SK-N-SH (cell line): ENCODE measurements around the gene MAP3K7CL. TPM values are rescaled to one million over a fixed set of nuclear protein-coding genes. Genes with fewer than 3 reads are reported as not detected.
A peak's percentile ranks its signal among the peaks of the same experiment; 100 is the strongest.

Experiments
- CTCF ChIA-PET: fragments of 300-600, 350-600 bp; formaldehyde crosslinking; extraction: SDS; loops from one replicate; lab custom pipeline; 2021; lab: Yijun Ruan, JAX
- POLR2A ChIA-PET: fragments of 350-600 bp; sonication (Branson Sonifier 250); formaldehyde crosslinking; extraction: SDS; loops from one replicate; lab custom pipeline; 2020; ENCODE audit warnings: antibody characterized with exemption, inconsistent platforms; lab: Yijun Ruan, JAX
- DNase-seq: peaks from one replicate; pipeline ENCODE4 v3.0.0; 2012
- H2AFZ ChIP-seq: fragments of 200-600 bp; sonication (generic); 2 replicates; pipeline ENCODE4 v1.8.1; 2016; ENCODE audit warnings: antibody characterized with exemption, mild to moderate bottlenecking, low read depth
- H3F3A ChIP-seq: fragments of 200-600 bp; sonication (generic); replicated peaks from 2 replicates; pipeline ENCODE3; 2016; ENCODE audit warnings: antibody characterized with exemption, mild to moderate bottlenecking; ENCODE audit not compliant: insufficient read depth
- H3K27ac ChIP-seq, 2 experiments: fragments of 200-500 bp in 1 of 2; fragments of 200-600 bp in 1 of 2; sonication (Bioruptor generic) in 1 of 2; sonication (generic), shearing (Covaris generic) in 1 of 2; 2 replicates each; pipeline versions ENCODE4 v1.5.1 to v1.6.1; 2014 to 2016; ENCODE audit warnings: low read depth in 2 of 2, inconsistent platforms in 1 of 2, low read length in 1 of 2, mild to moderate bottlenecking in 1 of 2, mixed read lengths in 1 of 2
- H3K27me3 ChIP-seq: fragments of 200-600 bp; sonication (generic), shearing (Covaris generic); 2 replicates; pipeline ENCODE4 v1.6.1; 2016; ENCODE audit warnings: mixed run types; ENCODE audit not compliant: insufficient read depth
- H3K36me3 ChIP-seq, 2 experiments: fragments of 200-500 bp in 1 of 2; fragments of 200-600 bp in 1 of 2; sonication (Bioruptor generic) in 1 of 2; sonication (generic) in 1 of 2; replicated peaks in 1 of 2; 2 replicates each; pipeline versions ENCODE3 to v1.5.1; 2014 to 2016; ENCODE audit warnings: low read length in 1 of 2, mild to moderate bottlenecking in 1 of 2; ENCODE audit not compliant: insufficient read depth in 2 of 2, control insufficient read depth in 1 of 2
- H3K4me1 ChIP-seq, 2 experiments: fragments of 200-500 bp in 1 of 2; fragments of 200-600 bp in 1 of 2; sonication (Bioruptor generic) in 1 of 2; sonication (generic), shearing (Covaris generic) in 1 of 2; 2 replicates each; pipeline versions ENCODE4 v1.5.1 to v1.6.1; 2014 to 2016; ENCODE audit warnings: low read depth in 1 of 2, low read length in 1 of 2, mixed run types in 1 of 2; ENCODE audit not compliant: insufficient read depth in 2 of 2, control insufficient read depth in 1 of 2
- H3K4me2 ChIP-seq: fragments of 200-600 bp; sonication (generic), shearing (Covaris generic); 2 replicates; pipeline ENCODE4 v1.6.1; 2017; ENCODE audit warnings: mixed run types
- H3K4me3 ChIP-seq, 2 experiments: fragments of 200-500 bp in 1 of 2; fragments of 200-600 bp in 1 of 2; sonication (Bioruptor generic) in 1 of 2; sonication (generic), shearing (Covaris generic) in 1 of 2; 2 replicates each; pipeline versions ENCODE4 v1.5.1 to v1.8.1; 2014 to 2016; ENCODE audit warnings: low read depth in 2 of 2, inconsistent platforms in 1 of 2, low read length in 1 of 2, mild to moderate bottlenecking in 1 of 2, mixed read lengths in 1 of 2, moderate library complexity in 1 of 2
- H3K79me2 ChIP-seq: fragments of 200-600 bp; sonication (generic); 2 replicates; pipeline ENCODE4 v1.8.1; 2017; ENCODE audit warnings: mild to moderate bottlenecking; ENCODE audit not compliant: insufficient read depth
- H3K9ac ChIP-seq: fragments of 200-600 bp; sonication (generic); 2 replicates; pipeline ENCODE4 v1.6.1; 2017; ENCODE audit warnings: mixed run types
- H3K9me2 ChIP-seq: fragments of 200-600 bp; sonication (generic); 2 replicates; pipeline ENCODE4 v1.6.1; 2017; ENCODE audit warnings: mixed run types
- H3K9me3 ChIP-seq: fragments of 200-600 bp; sonication (generic); 2 replicates; pipeline ENCODE4 v1.6.1; 2017; ENCODE audit warnings: mixed run types, mild to moderate bottlenecking, moderate library complexity
- H4K20me1 ChIP-seq: fragments of 200-600 bp; sonication (generic); 2 replicates; pipeline ENCODE4 v1.6.1; 2017; ENCODE audit warnings: mild to moderate bottlenecking, mixed run types; ENCODE audit not compliant: insufficient read depth
- CHD2 ChIP-seq: fragments of 150-350 bp; IDR thresholded peaks from 2 replicates; pipeline ENCODE4 v1.6.1; 2018; ENCODE audit warnings: low read length; ENCODE audit not compliant: partially characterized antibody
- ELF1 ChIP-seq: IDR thresholded peaks from 2 replicates; pipeline ENCODE4 v1.4.0; 2012
- EP300 ChIP-seq, 2 experiments: IDR thresholded peaks; 2 replicates each; pipeline versions ENCODE4 v1.4.0 to v1.6.1; 2012; ENCODE audit warnings: borderline replicate concordance in 1 of 2, low read depth in 1 of 2, low read length in 1 of 2
- EZH2phosphoT487 ChIP-seq: fragments of 200-600 bp; sonication (generic); IDR thresholded peaks from 2 replicates; pipeline ENCODE4 v1.6.1; 2017; ENCODE audit warnings: low read depth, mixed run types, mild to moderate bottlenecking, antibody characterized with exemption, moderate library complexity, borderline replicate concordance
- FOSL2 ChIP-seq: IDR thresholded peaks from 2 replicates; pipeline ENCODE4 v1.4.0; 2012; ENCODE audit warnings: low read depth, mild to moderate bottlenecking, moderate library complexity, borderline replicate concordance
- FOXJ3 ChIP-seq: sonication (generic); formaldehyde crosslinking; IDR thresholded peaks from 2 replicates; pipeline ENCODE4 v1.5.1; 2020; ENCODE audit warnings: mild to moderate bottlenecking, missing genetic modification reagents
- GABPA ChIP-seq: IDR thresholded peaks from 2 replicates; pipeline ENCODE4 v1.4.0; 2012; ENCODE audit warnings: low read depth, mild to moderate bottlenecking
- MEF2A ChIP-seq: IDR thresholded peaks from 2 replicates; pipeline ENCODE4 v1.4.0; 2012; ENCODE audit warnings: low read depth, borderline replicate concordance
- MXI1 ChIP-seq: IDR thresholded peaks from 2 replicates; pipeline ENCODE4 v1.6.1; 2012; ENCODE audit warnings: mild to moderate bottlenecking, low read depth, low read length, improper control_type of control experiment
- NRF1 ChIP-seq: IDR thresholded peaks from 2 replicates; pipeline ENCODE4 v1.6.1; 2012; ENCODE audit warnings: low read depth, mild to moderate bottlenecking, low read length
- POLR2AphosphoS5 ChIP-seq: IDR thresholded peaks from 2 replicates; pipeline ENCODE4 v1.6.1; 2012; ENCODE audit warnings: low read depth, low read length
- RFX5 ChIP-seq: IDR thresholded peaks from 2 replicates; pipeline ENCODE4 v1.6.1; 2012; ENCODE audit warnings: mild to moderate bottlenecking, improper control_type of control experiment, low read length
- SIN3A ChIP-seq: IDR thresholded peaks from 2 replicates; pipeline ENCODE4 v1.6.1; 2012; ENCODE audit warnings: low read depth, mild to moderate bottlenecking, low read length, moderate library complexity, borderline replicate concordance
- SMC3 ChIP-seq: IDR thresholded peaks from 2 replicates; pipeline ENCODE4 v1.6.1; 2012; ENCODE audit warnings: low read depth, low read length, improper control_type of control experiment
- TAF1 ChIP-seq: IDR thresholded peaks from 2 replicates; pipeline ENCODE4 v1.6.1; 2012; ENCODE audit warnings: low read depth, mild to moderate bottlenecking, low read length, moderate library complexity, borderline replicate concordance
- TEAD4 ChIP-seq: IDR thresholded peaks from 2 replicates; pipeline ENCODE4 v1.4.0; 2012; ENCODE audit warnings: mild to moderate bottlenecking, borderline replicate concordance; ENCODE audit not compliant: insufficient read depth
- WGBS: methylation state at CpG from one replicate; pipeline ENCODE4 v1.1.6; 2017; ENCODE audit warnings: low lambda C conversion rate; 5-methylcytosine and 5-hydroxymethylcytosine counted together
- polyA plus RNA-seq, 3 experiments: library from polyadenylated mRNA; depleted of rRNA; stranded (reverse); fragments of >200 nt; gene quantifications; 2 replicates each; pipeline ENCODE4 v1.2.3, GENCODE V29; 2012
- TF ChIP-seq, protein P1 (sequence below): fragments of 200-600 bp; sonication (generic); IDR thresholded peaks from 2 replicates; pipeline ENCODE4 v1.6.1; 2017; ENCODE audit warnings: antibody characterized with exemption, mild to moderate bottlenecking, moderate library complexity
- TF ChIP-seq, protein P2 (sequence below): IDR thresholded peaks from 2 replicates; pipeline ENCODE4 v1.4.0; 2012; ENCODE audit warnings: low read depth, borderline replicate concordance
- TF ChIP-seq, protein P3 (sequence below): IDR thresholded peaks from 2 replicates; pipeline ENCODE4; 2012
- TF ChIP-seq, protein P4 (sequence below): IDR thresholded peaks from 2 replicates; pipeline ENCODE4 v1.6.1; 2012; ENCODE audit warnings: mild to moderate bottlenecking, low read depth, low read length, moderate library complexity

The MAP3K7CL gene
- polyA plus RNA-seq, 1 of the 3 experiments (the other 2 are of a cell fraction), result 2.3 TPM

DNA sequence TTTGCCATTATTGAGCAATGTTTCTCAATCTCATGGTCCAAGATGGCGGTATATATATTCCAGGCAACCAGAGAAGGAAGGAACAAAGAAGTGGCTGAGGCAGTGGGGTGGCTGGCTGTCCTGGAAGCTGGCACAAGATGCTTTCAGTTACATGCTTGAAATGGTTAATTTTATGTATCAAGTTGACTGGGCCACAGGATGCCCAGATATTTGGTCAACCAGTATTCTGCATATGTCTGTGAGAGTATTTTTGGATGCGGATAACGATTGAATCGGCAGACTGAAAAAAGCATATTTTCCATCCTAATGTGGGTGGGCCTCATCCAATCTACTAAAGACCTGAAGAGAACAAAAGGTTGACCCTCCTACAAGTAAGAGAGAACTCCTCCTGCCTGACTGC lies 55.2 kb downstream of the MAP3K7CL start:
- Histone ChIP-seq H3K36me3 (peaks cover 0 to 4% of the 10 kb centered on the region in 2 experiments), H3K4me2 (no peak overlapping the region), H2AFZ (no peak overlapping the region), H3K9ac (no peak overlapping the region), H4K20me1 (no peaks in the 10 kb centered on the region), H3K4me1 (peaks cover 0 to 31% of the 10 kb centered on the region in 2 experiments; a peak in 2 of 4 replicates), H3K4me3 (no peak overlapping the region), H3K79me2 (peaks cover 7% of the 10 kb centered on the region; the same call in 1 of the 2 replicates), H3K9me3 (no peaks in the 10 kb centered on the region), H3K9me2 (no peaks in the 10 kb centered on the region), H3K27me3 (no peaks in the 10 kb centered on the region), H3K27ac (peak overlapping the region in 1 of 2 experiments; percentile 21; a peak in 1 of 4 replicates), H3F3A (peaks cover 55% of the 10 kb centered on the region)
- WGBS, result 91% methylated on average over 4 of the region's 4 CpGs
- CTCF ChIA-PET, result interaction anchor here (1.6 kb wide), 1 partner anchor 12 kb away, joined by 3 read pairs; no protein-coding TSS in a partner anchor
- POLR2A ChIA-PET, result no interaction called here
- TF ChIP-seq, protein P1, sequence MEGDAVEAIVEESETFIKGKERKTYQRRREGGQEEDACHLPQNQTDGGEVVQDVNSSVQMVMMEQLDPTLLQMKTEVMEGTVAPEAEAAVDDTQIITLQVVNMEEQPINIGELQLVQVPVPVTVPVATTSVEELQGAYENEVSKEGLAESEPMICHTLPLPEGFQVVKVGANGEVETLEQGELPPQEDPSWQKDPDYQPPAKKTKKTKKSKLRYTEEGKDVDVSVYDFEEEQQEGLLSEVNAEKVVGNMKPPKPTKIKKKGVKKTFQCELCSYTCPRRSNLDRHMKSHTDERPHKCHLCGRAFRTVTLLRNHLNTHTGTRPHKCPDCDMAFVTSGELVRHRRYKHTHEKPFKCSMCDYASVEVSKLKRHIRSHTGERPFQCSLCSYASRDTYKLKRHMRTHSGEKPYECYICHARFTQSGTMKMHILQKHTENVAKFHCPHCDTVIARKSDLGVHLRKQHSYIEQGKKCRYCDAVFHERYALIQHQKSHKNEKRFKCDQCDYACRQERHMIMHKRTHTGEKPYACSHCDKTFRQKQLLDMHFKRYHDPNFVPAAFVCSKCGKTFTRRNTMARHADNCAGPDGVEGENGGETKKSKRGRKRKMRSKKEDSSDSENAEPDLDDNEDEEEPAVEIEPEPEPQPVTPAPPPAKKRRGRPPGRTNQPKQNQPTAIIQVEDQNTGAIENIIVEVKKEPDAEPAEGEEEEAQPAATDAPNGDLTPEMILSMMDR, result no peak
- no peak for TF ChIP-seq TAF1
- TF ChIP-seq, protein P2, sequence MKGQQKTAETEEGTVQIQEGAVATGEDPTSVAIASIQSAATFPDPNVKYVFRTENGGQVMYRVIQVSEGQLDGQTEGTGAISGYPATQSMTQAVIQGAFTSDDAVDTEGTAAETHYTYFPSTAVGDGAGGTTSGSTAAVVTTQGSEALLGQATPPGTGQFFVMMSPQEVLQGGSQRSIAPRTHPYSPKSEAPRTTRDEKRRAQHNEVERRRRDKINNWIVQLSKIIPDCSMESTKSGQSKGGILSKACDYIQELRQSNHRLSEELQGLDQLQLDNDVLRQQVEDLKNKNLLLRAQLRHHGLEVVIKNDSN, result no peak
- TF ChIP-seq POLR2AphosphoS5, result no peak
- TF ChIP-seq TEAD4, result no peak
- TF ChIP-seq MEF2A, result no peak
- no peak for TF ChIP-seq GABPA
- TF ChIP-seq SIN3A, result no peak
- TF ChIP-seq CHD2, result no peak
- DNase-seq, result no peak

DNA sequence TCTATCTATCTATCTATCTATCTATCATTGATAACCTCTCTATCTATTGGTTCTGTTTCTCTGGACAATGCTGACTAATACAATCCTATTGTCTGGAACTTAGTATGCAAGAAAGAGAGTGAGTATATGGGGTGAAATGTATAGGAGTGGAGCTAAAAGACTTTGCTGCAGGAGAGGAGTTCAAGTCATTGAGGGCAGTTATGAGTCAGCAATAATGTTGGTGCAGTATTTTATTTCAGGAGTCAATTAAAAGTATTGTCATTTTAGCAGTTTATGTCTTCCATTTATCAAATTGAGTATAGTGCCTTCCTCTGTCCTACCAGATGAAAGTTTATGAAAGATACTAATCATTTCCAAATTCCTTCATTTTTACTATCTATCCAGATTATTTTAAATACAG lies 55.8 kb downstream of the MAP3K7CL start:
- POLR2A ChIA-PET, result no interaction called here
- TF ChIP-seq, protein P3, sequence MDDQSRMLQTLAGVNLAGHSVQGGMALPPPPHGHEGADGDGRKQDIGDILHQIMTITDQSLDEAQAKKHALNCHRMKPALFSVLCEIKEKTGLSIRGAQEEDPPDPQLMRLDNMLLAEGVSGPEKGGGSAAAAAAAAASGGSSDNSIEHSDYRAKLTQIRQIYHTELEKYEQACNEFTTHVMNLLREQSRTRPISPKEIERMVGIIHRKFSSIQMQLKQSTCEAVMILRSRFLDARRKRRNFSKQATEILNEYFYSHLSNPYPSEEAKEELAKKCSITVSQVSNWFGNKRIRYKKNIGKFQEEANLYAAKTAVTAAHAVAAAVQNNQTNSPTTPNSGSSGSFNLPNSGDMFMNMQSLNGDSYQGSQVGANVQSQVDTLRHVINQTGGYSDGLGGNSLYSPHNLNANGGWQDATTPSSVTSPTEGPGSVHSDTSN, result no peak
- TF ChIP-seq, protein P2, result no peak
- TF ChIP-seq EZH2phosphoT487 (no peak), EP300 (IDR thresholded peaks at IDR 0.05; ENCODE audit: borderline replicate concordance in 1 of 2, low read depth in 1 of 2, low read length in 1 of 2) (no peak), NRF1 (no peak), FOXJ3 (CRISPR knock-in tag) (no peak), ELF1 (no peak), FOSL2 (no peak), RFX5 (no peak), MXI1 (no peak), SMC3 (no peak)
- TF ChIP-seq, protein P4, sequence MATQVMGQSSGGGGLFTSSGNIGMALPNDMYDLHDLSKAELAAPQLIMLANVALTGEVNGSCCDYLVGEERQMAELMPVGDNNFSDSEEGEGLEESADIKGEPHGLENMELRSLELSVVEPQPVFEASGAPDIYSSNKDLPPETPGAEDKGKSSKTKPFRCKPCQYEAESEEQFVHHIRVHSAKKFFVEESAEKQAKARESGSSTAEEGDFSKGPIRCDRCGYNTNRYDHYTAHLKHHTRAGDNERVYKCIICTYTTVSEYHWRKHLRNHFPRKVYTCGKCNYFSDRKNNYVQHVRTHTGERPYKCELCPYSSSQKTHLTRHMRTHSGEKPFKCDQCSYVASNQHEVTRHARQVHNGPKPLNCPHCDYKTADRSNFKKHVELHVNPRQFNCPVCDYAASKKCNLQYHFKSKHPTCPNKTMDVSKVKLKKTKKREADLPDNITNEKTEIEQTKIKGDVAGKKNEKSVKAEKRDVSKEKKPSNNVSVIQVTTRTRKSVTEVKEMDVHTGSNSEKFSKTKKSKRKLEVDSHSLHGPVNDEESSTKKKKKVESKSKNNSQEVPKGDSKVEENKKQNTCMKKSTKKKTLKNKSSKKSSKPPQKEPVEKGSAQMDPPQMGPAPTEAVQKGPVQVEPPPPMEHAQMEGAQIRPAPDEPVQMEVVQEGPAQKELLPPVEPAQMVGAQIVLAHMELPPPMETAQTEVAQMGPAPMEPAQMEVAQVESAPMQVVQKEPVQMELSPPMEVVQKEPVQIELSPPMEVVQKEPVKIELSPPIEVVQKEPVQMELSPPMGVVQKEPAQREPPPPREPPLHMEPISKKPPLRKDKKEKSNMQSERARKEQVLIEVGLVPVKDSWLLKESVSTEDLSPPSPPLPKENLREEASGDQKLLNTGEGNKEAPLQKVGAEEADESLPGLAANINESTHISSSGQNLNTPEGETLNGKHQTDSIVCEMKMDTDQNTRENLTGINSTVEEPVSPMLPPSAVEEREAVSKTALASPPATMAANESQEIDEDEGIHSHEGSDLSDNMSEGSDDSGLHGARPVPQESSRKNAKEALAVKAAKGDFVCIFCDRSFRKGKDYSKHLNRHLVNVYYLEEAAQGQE, result no peak

More for the DNA sequence above, 55.8 kb downstream of the MAP3K7CL start:
- Histone ChIP-seq H4K20me1 (no peaks in the 10 kb centered on the region), H3K9me3 (no peaks in the 10 kb centered on the region), H3K9ac (no peak overlapping the region), H3K79me2 (peaks cover 7% of the 10 kb centered on the region; the same call in 1 of the 2 replicates), H3F3A (peaks cover 50% of the 10 kb centered on the region), H2AFZ (no peak overlapping the region), H3K4me1 (peaks cover 0 to 31% of the 10 kb centered on the region in 2 experiments; a peak in 2 of 4 replicates), H3K27ac (peak overlapping the region in 1 of 2 experiments; percentile 89; a peak in 2 of 4 replicates), H3K27me3 (no peaks in the 10 kb centered on the region), H3K4me3 (no peak overlapping the region), H3K9me2 (no peaks in the 10 kb centered on the region), H3K36me3 (peaks cover 0 to 4% of the 10 kb centered on the region in 2 experiments), H3K4me2 (no peak overlapping the region)
- DNase-seq, result no peak
- CTCF ChIA-PET, result interaction anchor here (1.0 to 1.6 kb wide), 2 partner anchors 12 to 18 kb away, joined by 3 read pairs; no protein-coding TSS in a partner anchor
